Loucy (cell line): ENCODE measurements around the gene CNTF.

Experiments used
- CTCF ChIP-seq: fragments of 200-600 bp; sonication (generic); conservative IDR thresholded peaks from 2 replicates; pipeline ENCODE4 v1.5.1; 2014; ENCODE audit warnings: mild to moderate bottlenecking, antibody characterized with exemption, low read length
- EZH2phosphoT487 ChIP-seq: fragments of 200-600 bp; IDR thresholded peaks from 2 replicates; pipeline ENCODE4 v1.6.1; 2018; ENCODE audit warnings: antibody characterized with exemption, mild to moderate bottlenecking, moderate library complexity, borderline replicate concordance

DNA sequence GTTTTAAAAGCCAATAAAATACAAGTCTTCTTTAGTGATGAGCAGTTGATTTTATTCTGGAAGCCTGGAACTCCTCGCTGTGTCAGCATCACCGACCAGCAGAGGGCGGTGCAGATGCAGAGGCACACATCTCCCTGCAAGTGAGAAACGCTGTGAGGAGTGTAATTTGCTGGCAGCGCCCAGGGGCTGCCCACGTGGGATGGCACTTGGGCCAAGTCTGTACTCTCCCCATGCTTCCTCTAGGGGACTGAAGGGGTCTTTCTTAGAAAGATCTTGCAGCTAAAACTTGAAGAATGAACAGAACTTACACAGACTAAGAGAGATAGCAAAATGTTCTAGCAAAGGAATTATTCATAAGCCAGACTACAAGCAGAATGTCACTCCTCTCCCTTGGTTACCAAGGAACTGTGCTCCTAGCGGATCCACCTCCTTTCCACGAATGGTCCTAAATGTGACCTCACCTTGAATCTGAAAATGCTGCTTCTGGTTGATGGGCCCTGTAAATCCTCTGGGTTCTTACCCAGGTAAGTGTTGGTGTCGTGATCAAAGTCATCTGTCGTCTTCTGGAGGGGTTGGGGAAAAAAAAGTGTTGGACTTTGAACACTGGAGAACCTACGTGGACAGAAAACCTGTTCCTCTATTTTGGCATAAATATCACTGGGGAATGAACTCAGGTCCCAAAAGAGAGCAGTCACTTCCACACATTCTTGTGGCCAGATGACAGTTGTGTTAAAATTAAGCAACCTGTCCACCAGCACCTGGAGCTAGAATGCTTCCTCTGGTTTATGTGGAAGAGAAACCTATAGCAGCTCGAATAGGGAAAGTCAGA lies 31.8 kb downstream of the CNTF start:
- TF ChIP-seq CTCF (peak; percentile 97), EZH2phosphoT487 (no peak)
